Chondrocyte (in vitro differentiated cells): ENCODE data around the gene FLII. TPM values are rescaled to one million over a fixed set of nuclear protein-coding genes. Genes with fewer than 3 reads are reported as not detected.

Source experiments
- DNase-seq: peaks from one replicate; pipeline ENCODE4 v3.0.0; 2021; ENCODE audit warnings: mixed read lengths, low spot score
- H3K27ac Mint-ChIP-seq: one replicate; pipeline ENCODE4 v1.8.0; 2021; ENCODE audit warnings: mild to moderate bottlenecking, moderate library complexity, mixed read lengths; ENCODE audit not compliant: unreplicated experiment
- H3K27me3 Mint-ChIP-seq: 2 replicates; pipeline ENCODE4 v1.8.0; 2021; ENCODE audit warnings: low read depth, mixed read lengths
- H3K36me3 Mint-ChIP-seq: 2 replicates; pipeline ENCODE4 v1.8.0; 2021; ENCODE audit warnings: low read depth, mixed read lengths
- H3K4me1 Mint-ChIP-seq: 2 replicates; pipeline ENCODE4 v1.8.0; 2021; ENCODE audit warnings: low read depth, mild to moderate bottlenecking, mixed read lengths
- H3K4me3 Mint-ChIP-seq: one replicate; pipeline ENCODE4 v1.8.0; 2021; ENCODE audit warnings: mild to moderate bottlenecking, moderate library complexity, mixed read lengths; ENCODE audit not compliant: unreplicated experiment
- H3K9me3 Mint-ChIP-seq: 2 replicates; pipeline ENCODE4 v1.8.0; 2021; ENCODE audit warnings: low read depth, mixed read lengths
- CTCF ChIP-seq: fragments of 200-600 bp; sonication (generic); IDR thresholded peaks from 2 replicates; pipeline ENCODE4 v1.5.0; 2021; ENCODE audit warnings: antibody characterized with exemption, mild to moderate bottlenecking, moderate library complexity
- total RNA-seq: library from RNA; stranded (reverse); gene quantifications from 3 replicates; pipeline ENCODE4 v1.2.1, GENCODE V29; 2021

Gene FLII
- total RNA-seq, 1 donor from 2014 or later: 228 TPM

- no peaks in the 10 kb centered on the region for H3K27me3 Mint-ChIP-seq
- TF ChIP-seq CTCF: no peak
- no peak overlapping the region for H3K4me3 Mint-ChIP-seq
- no peaks in the 10 kb centered on the region for H3K9me3 Mint-ChIP-seq
- peaks cover 1% of the 10 kb centered on the region for H3K4me1 Mint-ChIP-seq
- H3K36me3 Mint-ChIP-seq: peaks cover 16% of the 10 kb centered on the region
- H3K27ac Mint-ChIP-seq: no peak overlapping the region
- no peak for DNase-seq
Measured at GRCh38 chr17:18213666-18214270, 44.8 kb downstream of the FLII start.

- DNase-seq: no peak
- no peak overlapping the region for H3K4me3 Mint-ChIP-seq
- no peak for TF ChIP-seq CTCF
- no peak overlapping the region for H3K27ac Mint-ChIP-seq
- H3K9me3 Mint-ChIP-seq: no peaks in the 10 kb centered on the region
- no peaks in the 10 kb centered on the region for H3K27me3 Mint-ChIP-seq
- H3K4me1 Mint-ChIP-seq: no peaks in the 10 kb centered on the region
- peaks cover 33% of the 10 kb centered on the region for H3K36me3 Mint-ChIP-seq
Measured at GRCh38 chr17:18208092-18208491, 50.4 kb downstream of the FLII start.

DNA sequence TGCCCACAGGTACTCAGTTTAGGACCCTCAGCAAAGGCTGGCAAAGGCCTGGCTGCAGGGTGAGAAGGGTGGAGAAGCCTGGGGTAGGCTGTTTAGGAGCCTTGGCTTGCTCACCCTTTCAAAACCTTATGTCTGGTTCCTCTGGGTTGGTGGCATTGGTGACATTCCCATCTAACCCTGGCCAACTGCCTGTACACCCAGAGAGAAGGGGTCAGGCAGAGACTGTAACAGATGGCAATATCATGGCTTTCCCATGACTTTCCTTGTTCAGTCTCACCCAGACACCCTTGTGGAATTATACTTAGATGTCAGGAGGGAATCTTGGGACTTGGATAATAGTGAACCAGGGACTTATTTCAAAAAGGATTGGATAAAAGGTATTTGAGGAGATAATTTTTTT is 51.6 kb downstream of the FLII start:
- Mint-ChIP-seq H3K36me3 (peaks cover 33% of the 10 kb centered on the region), H3K4me3 (no peak overlapping the region), H3K4me1 (no peaks in the 10 kb centered on the region), H3K27ac (no peak overlapping the region), H3K27me3 (no peaks in the 10 kb centered on the region), H3K9me3 (no peaks in the 10 kb centered on the region)
- DNase-seq: no peak
- TF ChIP-seq CTCF: no peak

DNA sequence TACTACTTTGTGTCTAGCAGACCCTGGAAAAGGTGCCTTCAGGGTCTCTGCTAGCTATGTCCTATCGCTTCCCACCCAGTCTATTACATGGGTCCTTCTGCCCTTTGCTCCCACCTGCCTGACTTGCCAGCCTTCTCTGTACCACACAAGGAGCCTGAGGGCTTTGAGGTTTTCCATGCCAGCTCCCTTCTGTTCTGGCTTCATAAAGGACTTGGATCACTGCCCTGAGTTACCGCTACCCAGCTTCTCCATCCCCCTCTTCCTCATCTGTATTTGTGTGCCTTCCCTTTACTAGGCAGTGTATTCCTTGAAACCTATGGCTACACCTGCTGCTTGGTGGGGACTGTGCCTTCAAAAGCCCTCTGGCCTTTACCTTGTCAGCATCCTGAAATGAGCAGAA is 52.7 kb downstream of the FLII start:
- no peaks in the 10 kb centered on the region for H3K9me3 Mint-ChIP-seq
- no peak overlapping the region for H3K4me3 Mint-ChIP-seq

GRCh38 chr17:18203308-18203707 is 55.2 kb downstream of the FLII start:
- TF ChIP-seq CTCF: no peak
- no peaks in the 10 kb centered on the region for H3K9me3 Mint-ChIP-seq
- peaks cover 5% of the 10 kb centered on the region for H3K4me1 Mint-ChIP-seq
- no peak for DNase-seq
- H3K4me3 Mint-ChIP-seq: no peak overlapping the region
- no peak overlapping the region for H3K27ac Mint-ChIP-seq
- no peaks in the 10 kb centered on the region for H3K27me3 Mint-ChIP-seq
- H3K36me3 Mint-ChIP-seq: peaks cover 20% of the 10 kb centered on the region

More for the DNA sequence above, 52.7 kb downstream of the FLII start:
- DNase-seq: no peak
- no peak for TF ChIP-seq CTCF
- no peak overlapping the region for H3K27ac Mint-ChIP-seq
- H3K4me1 Mint-ChIP-seq: no peaks in the 10 kb centered on the region
- no peaks in the 10 kb centered on the region for H3K27me3 Mint-ChIP-seq
- peaks cover 35% of the 10 kb centered on the region for H3K36me3 Mint-ChIP-seq
